Lower leg skin (tissue), 4 donors: Measurements from ENCODE around the gene MAEL. TPM values are rescaled to one million over a fixed set of nuclear protein-coding genes. Genes with fewer than 3 reads are reported as not detected.

Experiments used
- DNase-seq, 2 donors: peaks; one replicate each; pipeline ENCODE4 v3.0.0-alpha.2; 2019; ENCODE audit warnings: low spot score in 2 of 2
- H3K4me3 ChIP-seq: fragments of 200-600 bp; sonication (generic); 2 replicates; pipeline ENCODE4 v1.5.1; 2017; ENCODE audit warnings: mild to moderate bottlenecking, low read depth; ENCODE audit not compliant: poor library complexity, severe bottlenecking
- CTCF ChIP-seq, 3 donors: fragments of 450-650 bp; IDR thresholded peaks; one replicate each; pipeline ENCODE4 v1.5.1; 2016; ENCODE audit warnings: antibody characterized with exemption in 3 of 3, mild to moderate bottlenecking in 3 of 3, moderate library complexity in 2 of 3
- POLR2A ChIP-seq, 2 donors: fragments of 450-650 bp; IDR thresholded peaks; one replicate each; pipeline ENCODE4 v1.6.1; 2016 to 2017; ENCODE audit warnings: antibody characterized with exemption in 2 of 2, mild to moderate bottlenecking in 1 of 2, moderate library complexity in 1 of 2
- WGBS, 2 donors: methylation state at CpG; one replicate each; pipeline ENCODE4 v1.1.5; 2018; 5-methylcytosine and 5-hydroxymethylcytosine counted together
- intact Hi-C: fragments of 100-400 bp; cut with DNase I; formaldehyde crosslinking; loops from one replicate; pipeline ENCODE4 v1.15.0; 2023; ENCODE audit warnings: low total_unique reads
- total RNA-seq, 4 donors: library from RNA; depleted of rRNA; stranded (reverse); fragments of >200 nt; gene quantifications; one replicate each; pipeline ENCODE4 v1.1.0, GENCODE V29; 2016

The MAEL gene
- total RNA-seq, 4 donors from 2014 or later: 0.10 to 3.6 (median 0.25) TPM; not detected in 1

GRCh38 chr1:166950156-166950555, 38.9 kb upstream of the MAEL start:
- no peak overlapping the region for H3K4me3 ChIP-seq
- no peak for DNase-seq
- TF ChIP-seq POLR2A (IDR thresholded peaks at IDR 0.05): no peak
- no peak for TF ChIP-seq CTCF (IDR thresholded peaks at IDR 0.05)
- 60 to 79% methylated on average over 2 of the region's 2 CpGs for WGBS, 2 donors
- intact Hi-C loops: no loop called here

- H3K4me3 ChIP-seq: no peak overlapping the region
- TF ChIP-seq CTCF (IDR thresholded peaks at IDR 0.05) (no peak), POLR2A (IDR thresholded peaks at IDR 0.05) (no peak)
- DNase-seq: no peak
- WGBS, 2 donors: 85 to 95% methylated on average over 2 of the region's 2 CpGs
- intact Hi-C loops: no loop called here
These were observed 38.0 kb upstream of the MAEL start for GRCh38 chr1:166951050-166951449.

GRCh38 chr1:166952002-166952746, 36.9 kb upstream of the MAEL start:
- DNase-seq: no peak
- 46 to 54% methylated on average over 4 of the region's 4 CpGs for WGBS, 2 donors
- intact Hi-C loops: no loop called here
- H3K4me3 ChIP-seq: no peak overlapping the region
- TF ChIP-seq CTCF (IDR thresholded peaks at IDR 0.05): no peak
- TF ChIP-seq POLR2A (IDR thresholded peaks at IDR 0.05): no peak

GRCh38 chr1:166953491-166953890, 35.6 kb upstream of the MAEL start:
- no peak for TF ChIP-seq POLR2A (IDR thresholded peaks at IDR 0.05)
- no peak for TF ChIP-seq CTCF (IDR thresholded peaks at IDR 0.05)
- intact Hi-C loops: no loop called here
- H3K4me3 ChIP-seq: no peak overlapping the region
- no peak for DNase-seq

GRCh38 chr1:166956057-166956850, 32.8 kb upstream of the MAEL start:
- intact Hi-C loops: no loop called here
- TF ChIP-seq POLR2A (IDR thresholded peaks at IDR 0.05): no peak
- no peak for TF ChIP-seq CTCF (IDR thresholded peaks at IDR 0.05)
- no peak for DNase-seq
- 73 to 94% methylated on average over 2 of the region's 2 CpGs for WGBS, 2 donors
- H3K4me3 ChIP-seq: no peak overlapping the region
